Colonic mucosa (tissue), 4 donors: ENCODE results near the gene ACSS1. TPM values are rescaled to one million over a fixed set of nuclear protein-coding genes. Genes with fewer than 3 reads are reported as not detected.

ENCODE experiments used
- DNase-seq: peaks from one replicate; pipeline ENCODE4 v3.0.0-alpha.2; 2020
- H3K27ac ChIP-seq: fragments of 200-600 bp; one replicate; pipeline ENCODE4 v1.8.0; 2021
- H3K27me3 ChIP-seq: fragments of 200-600 bp; one replicate; pipeline ENCODE4 v1.8.0; 2021
- H3K36me3 ChIP-seq: fragments of 200-600 bp; one replicate; pipeline ENCODE4 v1.8.0; 2021
- H3K4me1 ChIP-seq: fragments of 200-600 bp; one replicate; pipeline ENCODE4 v1.8.0; 2021; ENCODE audit warnings: mild to moderate bottlenecking
- H3K4me3 ChIP-seq: fragments of 200-600 bp; one replicate; pipeline ENCODE4 v1.8.0; 2021
- H3K9ac ChIP-seq, 2 donors: one replicate each; pipeline ENCODE4 v1.7.0; 2013; ENCODE audit warnings: control low read depth in 2 of 2, low read depth in 2 of 2, low read length in 2 of 2
- H3K9me3 ChIP-seq: fragments of 200-600 bp; one replicate; pipeline ENCODE4 v1.8.0; 2021
- CTCF ChIP-seq: fragments of 200-600 bp; IDR thresholded peaks from one replicate; pipeline ENCODE4 v1.8.0; 2022; ENCODE audit warnings: antibody characterized with exemption, mild to moderate bottlenecking
- intact Hi-C: fragments of 100-400 bp; cut with DNase I; formaldehyde crosslinking; loops from one replicate; pipeline ENCODE4 v1.14.1; 2022
- total RNA-seq, 2 donors: library from RNA; stranded (reverse); fragmentation: NEBNext Ultra II Directional in 1 of 2; extraction: Animal tissue kit (Norgen Biotek cat#: 25700) in 1 of 2; gene quantifications; one replicate each; pipeline ENCODE4 v1.2.1, GENCODE V29; 2021
- donor health status: healthy.
- donor health status: DM: no; HTN: no; CAD: no.
- donor health status: DM: no; HTN: no; CAD: no.

The ACSS1 gene
- total RNA-seq, 2 donors from 2014 or later: 29.0 to 32.0 TPM

GRCh38 chr20:25046736-25047666 is 10.9 kb downstream of the ACSS1 start:
- no peaks in the 10 kb centered on the region for H3K27me3 ChIP-seq
- H3K27ac ChIP-seq: no peak overlapping the region
- no peak for DNase-seq
- H3K4me3 ChIP-seq: no peak overlapping the region
- peaks cover 10% of the 10 kb centered on the region for H3K4me1 ChIP-seq
- intact Hi-C loops: no loop called here
- no peaks in the 10 kb centered on the region for H3K36me3 ChIP-seq
- H3K9me3 ChIP-seq: no peaks in the 10 kb centered on the region
- TF ChIP-seq CTCF: no peak
- no peak overlapping the region for H3K9ac ChIP-seq

- Histone ChIP-seq H3K9ac (no peak overlapping the region), H3K4me3 (no peak overlapping the region), H3K4me1 (peaks cover 12% of the 10 kb centered on the region), H3K36me3 (no peaks in the 10 kb centered on the region), H3K27ac (no peak overlapping the region), H3K9me3 (no peaks in the 10 kb centered on the region), H3K27me3 (no peaks in the 10 kb centered on the region)
- DNase-seq: no peak
- TF ChIP-seq CTCF: no peak
- intact Hi-C loops: no loop called here
Measured at GRCh38 chr20:25046181-25046641, 11.7 kb downstream of the ACSS1 start.

DNA sequence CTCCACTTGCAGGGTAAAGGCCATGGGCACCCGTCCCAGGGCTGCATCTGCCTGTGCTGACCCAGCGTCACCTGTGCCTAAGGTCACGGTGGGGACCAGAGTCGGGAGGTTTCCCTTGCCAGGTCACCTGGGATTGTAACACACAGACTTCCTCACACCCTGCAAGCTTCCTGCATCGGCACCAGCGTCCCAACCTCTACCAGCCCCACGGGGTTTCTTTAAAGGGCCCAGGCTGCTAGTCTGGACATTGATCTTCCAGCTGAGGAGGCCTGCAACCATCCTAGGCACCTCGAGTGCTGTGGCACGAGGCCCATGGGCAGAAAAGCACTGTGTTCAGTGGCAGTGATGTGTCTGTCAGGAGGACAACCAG is 12.6 kb downstream of the ACSS1 start:
- Histone ChIP-seq H3K27me3 (no peaks in the 10 kb centered on the region), H3K36me3 (no peaks in the 10 kb centered on the region), H3K9ac (no peak overlapping the region), H3K9me3 (no peaks in the 10 kb centered on the region), H3K4me3 (no peak overlapping the region), H3K27ac (no peak overlapping the region), H3K4me1 (peaks cover 15% of the 10 kb centered on the region)
- intact Hi-C loops: no loop called here
- no peak for DNase-seq
- TF ChIP-seq CTCF: no peak

- intact Hi-C loops: no loop called here
- Histone ChIP-seq H3K36me3 (no peaks in the 10 kb centered on the region), H3K27ac (no peak overlapping the region), H3K4me3 (no peak overlapping the region), H3K9me3 (no peaks in the 10 kb centered on the region), H3K4me1 (peaks cover 21% of the 10 kb centered on the region), H3K27me3 (no peaks in the 10 kb centered on the region), H3K9ac (no peak overlapping the region)
- DNase-seq: no peak
- no peak for TF ChIP-seq CTCF
Measured at GRCh38 chr20:25044660-25045342, 13.1 kb downstream of the ACSS1 start.

DNA sequence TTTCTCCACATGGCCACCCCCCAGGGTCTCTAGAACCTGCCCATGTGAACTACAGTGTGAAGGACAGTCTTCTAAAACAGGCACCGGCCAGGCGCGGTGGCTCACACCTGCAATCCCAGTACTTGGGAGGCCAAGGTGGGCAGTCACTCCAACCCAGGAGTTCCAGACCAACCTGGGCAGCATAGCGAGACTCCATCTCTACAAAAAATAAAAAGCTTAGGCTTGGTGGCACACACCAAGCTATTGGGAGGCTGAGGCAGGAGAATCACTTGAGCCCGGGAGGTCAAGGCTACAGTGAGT is 13.7 kb downstream of the ACSS1 start:
- Histone ChIP-seq H3K36me3 (no peaks in the 10 kb centered on the region), H3K9me3 (no peaks in the 10 kb centered on the region), H3K9ac (no peak overlapping the region), H3K4me1 (peaks cover 26% of the 10 kb centered on the region), H3K27ac (no peak overlapping the region), H3K27me3 (no peaks in the 10 kb centered on the region), H3K4me3 (no peak overlapping the region)
- TF ChIP-seq CTCF: no peak
- intact Hi-C loops: no loop called here
- no peak for DNase-seq
